GM12878 (cell line): ENCODE measurements around the gene KCNMB4. TPM values are rescaled to one million over a fixed set of nuclear protein-coding genes. Genes with fewer than 3 reads are reported as not detected.

Source experiments
- BACH1 ChIP-seq: fragments of 450-650 bp; IDR thresholded peaks from 2 replicates; pipeline ENCODE4 v1.6.1; 2017; ENCODE audit warnings: mild to moderate bottlenecking, borderline replicate concordance
- BCL11A ChIP-seq: IDR thresholded peaks from 2 replicates; pipeline ENCODE4 v1.6.1; 2011; ENCODE audit warnings: low read depth, low read length
- BMI1 ChIP-seq: fragments of 450-650 bp; IDR thresholded peaks from 2 replicates; pipeline ENCODE4 v1.6.1; 2016; ENCODE audit warnings: mild to moderate bottlenecking, moderate library complexity, borderline replicate concordance
- CHD2 ChIP-seq: IDR thresholded peaks from 2 replicates; pipeline ENCODE4 v1.6.1; 2011; ENCODE audit warnings: low read depth, low read length, improper control_type of control experiment, borderline replicate concordance
- EED ChIP-seq: sonication (generic); IDR thresholded peaks from 2 replicates; pipeline ENCODE4 v1.6.1; 2016; ENCODE audit warnings: antibody characterized with exemption, low read depth
- LARP7 ChIP-seq: fragments of 450-650 bp; IDR thresholded peaks from 2 replicates; pipeline ENCODE4 v1.6.1; 2017; ENCODE audit warnings: mild to moderate bottlenecking
- MEF2B ChIP-seq: fragments of 450-650 bp; IDR thresholded peaks from 2 replicates; pipeline ENCODE4 v1.6.1; 2018; ENCODE audit warnings: mild to moderate bottlenecking, moderate library complexity; ENCODE audit not compliant: partially characterized antibody, poor library complexity, severe bottlenecking
- NBN ChIP-seq: fragments of 450-650 bp; IDR thresholded peaks from 2 replicates; pipeline ENCODE4 v1.6.1; 2016
- NFYA ChIP-seq: IDR thresholded peaks from 2 replicates; pipeline ENCODE4 v1.6.1; 2011; ENCODE audit warnings: low read depth, mild to moderate bottlenecking, low read length, improper control_type of control experiment, borderline replicate concordance
- PAX8 ChIP-seq: fragments of 450-650 bp; IDR thresholded peaks from 2 replicates; pipeline ENCODE4 v1.6.1; 2017; ENCODE audit warnings: mild to moderate bottlenecking, moderate library complexity
- PML ChIP-seq: IDR thresholded peaks from 2 replicates; pipeline ENCODE4 v1.6.1; 2012; ENCODE audit warnings: low read length, inconsistent platforms
- RAD51 ChIP-seq: fragments of 450-650 bp; IDR thresholded peaks from 2 replicates; pipeline ENCODE4 v1.6.1; 2016; ENCODE audit warnings: moderate library complexity, mild to moderate bottlenecking, inconsistent platforms
- SIN3A ChIP-seq: IDR thresholded peaks from 2 replicates; pipeline ENCODE4 v1.6.1; 2012; ENCODE audit warnings: low read depth, low read length, improper control_type of control experiment
- SPI1 ChIP-seq: IDR thresholded peaks from 2 replicates; pipeline ENCODE4 v1.6.1; 2011; ENCODE audit warnings: low read depth, mild to moderate bottlenecking, low read length, moderate library complexity, borderline replicate concordance; ENCODE audit not compliant: insufficient read depth
- TCF7 ChIP-seq: IDR thresholded peaks from 2 replicates; pipeline ENCODE4 v1.6.1; 2014; ENCODE audit warnings: antibody characterized with exemption, borderline replicate concordance
- ZBED1 ChIP-seq: IDR thresholded peaks from 2 replicates; pipeline ENCODE4 v1.6.1; 2016; ENCODE audit warnings: borderline replicate concordance
- polyA plus RNA-seq, 11 experiments: library from polyadenylated mRNA; depleted of rRNA in 4 of 11; unstranded in 6 of 11; stranded (reverse) in 5 of 11; fragments of >200 nt; fragmentation: Nextera tagmentation in 4 of 11; fragmentation: Illumina TruSeq in 1 of 11; extraction: Ambion mirVana in 4 of 11; extraction: Trizol in 1 of 11; gene quantifications; 1 replicate in 1 of 11; 2 replicates in 10 of 11; pipeline versions ENCODE4 v1.2.1 to v1.2.3, GENCODE V29; 2011 to 2016; ENCODE audit warnings: inconsistent platforms in 2 of 11, missing spikeins in 2 of 11, low read depth in 1 of 11
- total RNA-seq, 4 experiments: library from RNA; depleted of rRNA in 3 of 4; stranded (reverse); fragments of >200 nt in 3 of 4; fragmentation: Illumina TruSeq in 1 of 4; extraction: Trizol in 1 of 4; gene quantifications; 2 replicates each; pipeline versions ENCODE4 v1.2.1 to v1.2.3, GENCODE V29; 2013 to 2021
- TF ChIP-seq, protein P1 (sequence below), 3 experiments: IDR thresholded peaks in 2 of 3; conservative IDR thresholded peaks in 1 of 3; 2 replicates each; pipeline ENCODE4 v1.5.1; 2011; ENCODE audit warnings: low read depth in 3 of 3, low read length in 3 of 3, mild to moderate bottlenecking in 3 of 3, control low read depth in 2 of 3, moderate library complexity in 2 of 3, inconsistent platforms in 1 of 3, mixed read lengths in 1 of 3; ENCODE audit not compliant: control insufficient read depth in 2 of 3, insufficient read depth in 1 of 3; ENCODE audit errors: extremely low read depth in 1 of 3
- TF ChIP-seq, protein P2 (sequence below): IDR thresholded peaks from 2 replicates; pipeline ENCODE4 v1.6.1; 2011; ENCODE audit warnings: low read depth, low read length, improper control_type of control experiment, borderline replicate concordance
- TF ChIP-seq, protein P3 (sequence below): fragments of 450-650 bp; formaldehyde crosslinking; IDR thresholded peaks from 2 replicates; pipeline ENCODE4 v1.4.0; 2022; ENCODE audit warnings: mild to moderate bottlenecking, moderate library complexity
- TF ChIP-seq, protein P4 (sequence below): IDR thresholded peaks from 2 replicates; pipeline ENCODE4 v1.6.1; 2012; ENCODE audit warnings: mild to moderate bottlenecking, low read depth, low read length

Gene KCNMB4
- total and polyA plus RNA-seq, 10 of the 15 experiments (the other 5 are each of a cell fraction or from before 2014, with no cell fraction given): 0.06 to 0.37 (median 0.16) TPM; not detected in 2

DNA sequence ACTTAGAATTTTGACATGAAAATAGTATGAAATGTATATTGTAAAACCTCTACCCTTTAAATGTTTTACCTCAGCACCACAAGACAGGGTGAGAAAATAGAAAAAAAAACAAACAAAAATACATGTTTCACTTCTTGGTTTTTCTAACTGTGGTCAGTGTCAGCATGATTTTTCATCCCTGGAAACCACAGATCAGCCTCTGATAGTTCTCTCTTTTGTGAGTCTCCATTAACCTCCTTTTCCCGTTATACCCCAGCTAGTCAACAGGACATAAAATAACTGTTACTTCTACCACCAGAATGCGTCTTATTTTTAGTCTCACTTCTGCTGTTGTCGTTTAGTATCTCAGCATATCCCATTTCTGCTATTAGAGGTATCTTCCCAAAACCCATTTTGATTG, 48.3 kb upstream of the KCNMB4 start (continued):
- TF ChIP-seq NFYA: no peak
- peak; percentile 63; the same call in 1 of the 2 replicates for TF ChIP-seq BACH1
- peak; percentile 61 for TF ChIP-seq MEF2B
- peak; percentile 28; the same call in 1 of the 2 replicates for TF ChIP-seq ZBED1
- TF ChIP-seq BMI1: peak; percentile 66; the same call in 1 of the 2 replicates
- TF ChIP-seq, protein P1, sequence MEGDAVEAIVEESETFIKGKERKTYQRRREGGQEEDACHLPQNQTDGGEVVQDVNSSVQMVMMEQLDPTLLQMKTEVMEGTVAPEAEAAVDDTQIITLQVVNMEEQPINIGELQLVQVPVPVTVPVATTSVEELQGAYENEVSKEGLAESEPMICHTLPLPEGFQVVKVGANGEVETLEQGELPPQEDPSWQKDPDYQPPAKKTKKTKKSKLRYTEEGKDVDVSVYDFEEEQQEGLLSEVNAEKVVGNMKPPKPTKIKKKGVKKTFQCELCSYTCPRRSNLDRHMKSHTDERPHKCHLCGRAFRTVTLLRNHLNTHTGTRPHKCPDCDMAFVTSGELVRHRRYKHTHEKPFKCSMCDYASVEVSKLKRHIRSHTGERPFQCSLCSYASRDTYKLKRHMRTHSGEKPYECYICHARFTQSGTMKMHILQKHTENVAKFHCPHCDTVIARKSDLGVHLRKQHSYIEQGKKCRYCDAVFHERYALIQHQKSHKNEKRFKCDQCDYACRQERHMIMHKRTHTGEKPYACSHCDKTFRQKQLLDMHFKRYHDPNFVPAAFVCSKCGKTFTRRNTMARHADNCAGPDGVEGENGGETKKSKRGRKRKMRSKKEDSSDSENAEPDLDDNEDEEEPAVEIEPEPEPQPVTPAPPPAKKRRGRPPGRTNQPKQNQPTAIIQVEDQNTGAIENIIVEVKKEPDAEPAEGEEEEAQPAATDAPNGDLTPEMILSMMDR (IDR thresholded peaks at IDR 0.05 in 2 of 3, conservative IDR thresholded peaks at IDR 0.05 in 1 of 3; ENCODE audit: control insufficient read depth in 2 of 3, extremely low read depth in 1 of 3, insufficient read depth in 1 of 3, low read depth in 3 of 3, low read length in 3 of 3): no peak
- TF ChIP-seq SPI1: peak; percentile 80; the same call in 1 of the 2 replicates
- peak; percentile 39; the same call in 1 of the 2 replicates for TF ChIP-seq RAD51
- peak; percentile 58; the same call in 1 of the 2 replicates for TF ChIP-seq NBN
- TF ChIP-seq, protein P2, sequence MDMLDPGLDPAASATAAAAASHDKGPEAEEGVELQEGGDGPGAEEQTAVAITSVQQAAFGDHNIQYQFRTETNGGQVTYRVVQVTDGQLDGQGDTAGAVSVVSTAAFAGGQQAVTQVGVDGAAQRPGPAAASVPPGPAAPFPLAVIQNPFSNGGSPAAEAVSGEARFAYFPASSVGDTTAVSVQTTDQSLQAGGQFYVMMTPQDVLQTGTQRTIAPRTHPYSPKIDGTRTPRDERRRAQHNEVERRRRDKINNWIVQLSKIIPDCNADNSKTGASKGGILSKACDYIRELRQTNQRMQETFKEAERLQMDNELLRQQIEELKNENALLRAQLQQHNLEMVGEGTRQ: no peak
- TF ChIP-seq, protein P3, sequence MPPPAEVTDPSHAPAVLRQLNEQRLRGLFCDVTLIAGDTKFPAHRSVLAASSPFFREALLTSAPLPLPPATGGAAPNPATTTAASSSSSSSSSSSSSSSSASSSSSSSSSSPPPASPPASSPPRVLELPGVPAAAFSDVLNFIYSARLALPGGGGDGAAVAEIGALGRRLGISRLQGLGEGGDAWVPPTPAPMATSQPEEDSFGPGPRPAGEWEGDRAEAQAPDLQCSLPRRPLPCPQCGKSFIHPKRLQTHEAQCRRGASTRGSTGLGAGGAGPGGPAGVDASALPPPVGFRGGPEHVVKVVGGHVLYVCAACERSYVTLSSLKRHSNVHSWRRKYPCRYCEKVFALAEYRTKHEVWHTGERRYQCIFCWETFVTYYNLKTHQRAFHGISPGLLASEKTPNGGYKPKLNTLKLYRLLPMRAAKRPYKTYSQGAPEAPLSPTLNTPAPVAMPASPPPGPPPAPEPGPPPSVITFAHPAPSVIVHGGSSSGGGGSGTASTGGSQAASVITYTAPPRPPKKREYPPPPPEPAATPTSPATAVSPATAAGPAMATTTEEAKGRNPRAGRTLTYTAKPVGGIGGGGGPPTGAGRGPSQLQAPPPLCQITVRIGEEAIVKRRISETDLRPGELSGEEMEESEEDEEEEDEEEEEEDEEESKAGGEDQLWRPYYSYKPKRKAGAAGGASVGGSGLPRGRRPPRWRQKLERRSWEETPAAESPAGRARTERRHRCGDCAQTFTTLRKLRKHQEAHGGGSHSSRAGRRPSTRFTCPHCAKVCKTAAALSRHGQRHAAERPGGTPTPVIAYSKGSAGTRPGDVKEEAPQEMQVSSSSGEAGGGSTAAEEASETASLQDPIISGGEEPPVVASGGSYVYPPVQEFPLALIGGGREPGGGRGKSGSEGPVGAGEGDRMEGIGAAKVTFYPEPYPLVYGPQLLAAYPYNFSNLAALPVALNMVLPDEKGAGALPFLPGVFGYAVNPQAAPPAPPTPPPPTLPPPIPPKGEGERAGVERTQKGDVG (CRISPR knock-in tag): no peak
- peak; percentile 55; the same call in 1 of the 2 replicates for TF ChIP-seq PML
- TF ChIP-seq, protein P4, sequence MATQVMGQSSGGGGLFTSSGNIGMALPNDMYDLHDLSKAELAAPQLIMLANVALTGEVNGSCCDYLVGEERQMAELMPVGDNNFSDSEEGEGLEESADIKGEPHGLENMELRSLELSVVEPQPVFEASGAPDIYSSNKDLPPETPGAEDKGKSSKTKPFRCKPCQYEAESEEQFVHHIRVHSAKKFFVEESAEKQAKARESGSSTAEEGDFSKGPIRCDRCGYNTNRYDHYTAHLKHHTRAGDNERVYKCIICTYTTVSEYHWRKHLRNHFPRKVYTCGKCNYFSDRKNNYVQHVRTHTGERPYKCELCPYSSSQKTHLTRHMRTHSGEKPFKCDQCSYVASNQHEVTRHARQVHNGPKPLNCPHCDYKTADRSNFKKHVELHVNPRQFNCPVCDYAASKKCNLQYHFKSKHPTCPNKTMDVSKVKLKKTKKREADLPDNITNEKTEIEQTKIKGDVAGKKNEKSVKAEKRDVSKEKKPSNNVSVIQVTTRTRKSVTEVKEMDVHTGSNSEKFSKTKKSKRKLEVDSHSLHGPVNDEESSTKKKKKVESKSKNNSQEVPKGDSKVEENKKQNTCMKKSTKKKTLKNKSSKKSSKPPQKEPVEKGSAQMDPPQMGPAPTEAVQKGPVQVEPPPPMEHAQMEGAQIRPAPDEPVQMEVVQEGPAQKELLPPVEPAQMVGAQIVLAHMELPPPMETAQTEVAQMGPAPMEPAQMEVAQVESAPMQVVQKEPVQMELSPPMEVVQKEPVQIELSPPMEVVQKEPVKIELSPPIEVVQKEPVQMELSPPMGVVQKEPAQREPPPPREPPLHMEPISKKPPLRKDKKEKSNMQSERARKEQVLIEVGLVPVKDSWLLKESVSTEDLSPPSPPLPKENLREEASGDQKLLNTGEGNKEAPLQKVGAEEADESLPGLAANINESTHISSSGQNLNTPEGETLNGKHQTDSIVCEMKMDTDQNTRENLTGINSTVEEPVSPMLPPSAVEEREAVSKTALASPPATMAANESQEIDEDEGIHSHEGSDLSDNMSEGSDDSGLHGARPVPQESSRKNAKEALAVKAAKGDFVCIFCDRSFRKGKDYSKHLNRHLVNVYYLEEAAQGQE: no peak
- TF ChIP-seq SIN3A: no peak
- TF ChIP-seq LARP7: no peak
- no peak; the same call in 1 of the 2 replicates for TF ChIP-seq PAX8
- peak; percentile 33; the same call in 1 of the 2 replicates for TF ChIP-seq TCF7
- TF ChIP-seq BCL11A: 0 out of 2 replicates have a peak, but pooled peaks have one; percentile 40
- TF ChIP-seq EED: peak; percentile 72
- no peak for TF ChIP-seq CHD2
